NCI-H2081 treated with DMSO at 0.1 percent for 48 hours (cell line): ENCODE measurements around the gene TPSAB1.
A peak's percentile ranks its signal among the peaks of the same experiment; 100 is the strongest.

Experiments used
- DNase-seq: peaks from one replicate; lab custom pipeline; 2025; lab: John Stamatoyannopoulos, UW

The TPSAB1 gene

GRCh38 chr16:1285669-1286512 lies 45.4 kb downstream of the TPSAB1 start:
- DNase-seq: no peak

- DNase-seq: no peak
Observed at GRCh38 chr16:1286513-1287094, 46.1 kb downstream of the TPSAB1 start.

GRCh38 chr16:1287982-1288670 lies 47.6 kb downstream of the TPSAB1 start:
- DNase-seq: no peak

GRCh38 chr16:1288813-1289476 lies 48.4 kb downstream of the TPSAB1 start:
- peak; percentile 5 for DNase-seq

- DNase-seq: no peak
Observed at GRCh38 chr16:1289477-1289866, 49.0 kb downstream of the TPSAB1 start.

- no peak for DNase-seq
Observed at GRCh38 chr16:1290063-1290501, 49.6 kb downstream of the TPSAB1 start.

- no peak for DNase-seq
Observed at GRCh38 chr16:1290860-1291575, 50.5 kb downstream of the TPSAB1 start.

- peak; percentile 31 for DNase-seq
Observed at GRCh38 chr16:1291576-1291974, 51.1 kb downstream of the TPSAB1 start.
